DND-41 (cell line): Measurements from ENCODE around the gene PRPF39.

Source experiments
- CTCF ChIP-seq: IDR thresholded peaks from 2 replicates; pipeline ENCODE4 v1.5.1; 2012; ENCODE audit warnings: borderline replicate concordance, low read length, moderate library complexity, mild to moderate bottlenecking; ENCODE audit not compliant: poor library complexity, severe bottlenecking; ENCODE audit errors: extremely low read depth
- EZH2 ChIP-seq: IDR thresholded peaks from 3 replicates; pipeline ENCODE4 v1.6.1; 2012; ENCODE audit warnings: borderline replicate concordance, low read depth, mild to moderate bottlenecking, moderate library complexity, low read length, inconsistent platforms; ENCODE audit not compliant: severe bottlenecking

- no peak for TF ChIP-seq CTCF
- no peak for TF ChIP-seq EZH2
These were observed 17.2 kb upstream of the PRPF39 start for GRCh38 chr14:45066667-45067066.
